ENCODE results near the gene SNRK. TPM values are rescaled to one million over a fixed set of nuclear protein-coding genes. Genes with fewer than 3 reads are reported as not detected.

Gene SNRK
- total RNA-seq, 1 experiment from 2014 or later = 14.4 TPM

DNA sequence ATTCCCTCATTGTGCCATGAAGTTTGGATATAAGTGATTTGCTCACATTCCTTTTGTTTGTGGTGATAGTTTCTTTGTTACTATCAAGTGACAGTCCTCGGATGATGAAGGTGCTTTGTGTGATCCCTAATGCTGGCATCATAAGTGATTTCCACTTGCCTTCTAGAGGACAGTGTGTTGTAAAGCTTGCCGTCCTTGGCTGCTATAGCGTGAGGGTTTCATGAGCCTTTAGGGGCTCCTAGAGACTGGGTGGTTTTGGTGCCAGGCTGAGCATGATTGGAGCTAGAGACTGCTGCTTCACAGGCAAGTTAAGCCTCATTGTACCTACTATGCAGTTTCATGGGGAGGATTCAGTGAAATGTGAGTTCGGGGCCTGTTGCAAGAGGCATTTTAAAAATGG is 12.4 kb downstream of the SNRK start:
- Histone ChIP-seq H3K27me3 (ENCODE audit: insufficient read depth, low read depth) (no peaks in the 10 kb centered on the region), H3K27ac (no peak overlapping the region), H3K36me3 (ENCODE audit: low read depth) (peaks cover 16% of the 10 kb centered on the region; the same call in 1 of the 2 replicates), H4K20me1 (ENCODE audit: insufficient read depth) (peaks cover 15% of the 10 kb centered on the region), H2AFZ (no peak overlapping the region), H3K4me2 (no peak overlapping the region), H3K4me1 (replicated peaks; ENCODE audit: insufficient read depth) (peaks cover 11% of the 10 kb centered on the region; the same call in 1 of the 2 replicates), H3K9me3 (ENCODE audit: insufficient read depth, low read depth) (no peaks in the 10 kb centered on the region), H3K4me3 (no peak overlapping the region), H3K9me2 (ENCODE audit: insufficient read depth) (no peaks in the 10 kb centered on the region), H3F3A (ENCODE audit: insufficient read depth, low read depth) (no peaks in the 10 kb centered on the region), H3K79me2 (ENCODE audit: low read depth) (peaks cover 71% of the 10 kb centered on the region)
- TF ChIP-seq, protein P1, sequence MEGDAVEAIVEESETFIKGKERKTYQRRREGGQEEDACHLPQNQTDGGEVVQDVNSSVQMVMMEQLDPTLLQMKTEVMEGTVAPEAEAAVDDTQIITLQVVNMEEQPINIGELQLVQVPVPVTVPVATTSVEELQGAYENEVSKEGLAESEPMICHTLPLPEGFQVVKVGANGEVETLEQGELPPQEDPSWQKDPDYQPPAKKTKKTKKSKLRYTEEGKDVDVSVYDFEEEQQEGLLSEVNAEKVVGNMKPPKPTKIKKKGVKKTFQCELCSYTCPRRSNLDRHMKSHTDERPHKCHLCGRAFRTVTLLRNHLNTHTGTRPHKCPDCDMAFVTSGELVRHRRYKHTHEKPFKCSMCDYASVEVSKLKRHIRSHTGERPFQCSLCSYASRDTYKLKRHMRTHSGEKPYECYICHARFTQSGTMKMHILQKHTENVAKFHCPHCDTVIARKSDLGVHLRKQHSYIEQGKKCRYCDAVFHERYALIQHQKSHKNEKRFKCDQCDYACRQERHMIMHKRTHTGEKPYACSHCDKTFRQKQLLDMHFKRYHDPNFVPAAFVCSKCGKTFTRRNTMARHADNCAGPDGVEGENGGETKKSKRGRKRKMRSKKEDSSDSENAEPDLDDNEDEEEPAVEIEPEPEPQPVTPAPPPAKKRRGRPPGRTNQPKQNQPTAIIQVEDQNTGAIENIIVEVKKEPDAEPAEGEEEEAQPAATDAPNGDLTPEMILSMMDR (conservative IDR thresholded peaks at IDR 0.05) = no peak
- no peak for TF ChIP-seq EZH2 (IDR thresholded peaks at IDR 0.05; ENCODE audit: low read depth)
- CTCF ChIA-PET = no interaction called here
- DNase-seq = no peak
- BruUV-seq (replicated peaks) = no TSS peak
- intact Hi-C loops (cut with micrococcal nuclease; ENCODE audit: unreplicated experiment) = no loop called here
- POLR2A ChIA-PET (ENCODE audit: unreplicated experiment) = interaction anchor here (0.6 kb wide), 1 partner anchor 22 kb away, joined by 15 read pairs; no protein-coding TSS in a partner anchor

DNA sequence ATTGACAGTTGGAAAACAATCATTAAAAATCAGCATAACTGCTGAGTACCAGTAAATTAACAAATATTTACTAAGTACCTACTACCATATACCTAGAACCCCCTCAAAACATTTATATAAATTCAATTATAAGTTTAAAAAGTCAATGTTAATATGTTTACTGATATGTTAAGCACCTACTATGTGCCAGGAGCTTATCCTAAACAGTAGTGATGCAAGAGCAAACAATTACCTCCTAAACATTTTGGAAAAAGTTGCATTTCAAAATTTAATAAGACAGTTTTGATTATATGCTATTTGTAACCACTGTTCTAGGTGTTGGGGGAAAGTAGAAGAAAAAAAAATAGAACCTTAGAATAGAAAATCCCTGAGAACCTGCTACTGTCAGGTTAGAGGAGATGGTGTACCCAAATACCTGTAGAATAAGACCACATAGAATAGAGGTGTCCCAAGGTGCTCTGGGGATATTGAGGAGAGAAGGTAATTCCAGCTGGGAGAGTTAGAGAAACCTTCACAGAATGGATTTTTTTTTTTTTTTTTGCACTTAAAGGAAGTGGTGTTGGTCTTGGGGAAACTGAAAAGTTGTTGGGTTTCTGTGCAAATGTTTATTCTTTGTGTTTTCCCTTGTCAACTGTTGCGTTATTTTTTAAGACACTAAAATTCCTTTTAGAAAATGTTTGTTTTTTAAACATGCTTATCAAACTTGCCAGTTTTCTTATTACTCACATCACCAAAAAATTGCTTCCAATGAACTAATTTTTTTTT is 16.0 kb downstream of the SNRK start:
- Histone ChIP-seq H3K4me3 (no peak overlapping the region), H3K9me2 (ENCODE audit: insufficient read depth) (no peaks in the 10 kb centered on the region), H3K27ac (no peak overlapping the region), H3K4me1 (replicated peaks; ENCODE audit: insufficient read depth) (no peaks in the 10 kb centered on the region), H3K9me3 (ENCODE audit: insufficient read depth, low read depth) (no peaks in the 10 kb centered on the region), H3K4me2 (no peak overlapping the region), H3F3A (ENCODE audit: insufficient read depth, low read depth) (no peaks in the 10 kb centered on the region), H3K79me2 (ENCODE audit: low read depth) (peaks cover 41% of the 10 kb centered on the region), H2AFZ (no peak overlapping the region), H3K36me3 (ENCODE audit: low read depth) (peaks cover 15% of the 10 kb centered on the region), H3K27me3 (ENCODE audit: insufficient read depth, low read depth) (no peaks in the 10 kb centered on the region), H4K20me1 (ENCODE audit: insufficient read depth) (peaks cover 12% of the 10 kb centered on the region)
- no peak for DNase-seq
- POLR2A ChIA-PET (ENCODE audit: unreplicated experiment) = no interaction called here
- no peak for TF ChIP-seq EZH2 (IDR thresholded peaks at IDR 0.05; ENCODE audit: low read depth)
- TF ChIP-seq, protein P1 (conservative IDR thresholded peaks at IDR 0.05) = no peak
- no TSS peak for BruUV-seq (replicated peaks)
- CTCF ChIA-PET = no interaction called here
- intact Hi-C loops (cut with micrococcal nuclease; ENCODE audit: unreplicated experiment) = no loop called here

DNA sequence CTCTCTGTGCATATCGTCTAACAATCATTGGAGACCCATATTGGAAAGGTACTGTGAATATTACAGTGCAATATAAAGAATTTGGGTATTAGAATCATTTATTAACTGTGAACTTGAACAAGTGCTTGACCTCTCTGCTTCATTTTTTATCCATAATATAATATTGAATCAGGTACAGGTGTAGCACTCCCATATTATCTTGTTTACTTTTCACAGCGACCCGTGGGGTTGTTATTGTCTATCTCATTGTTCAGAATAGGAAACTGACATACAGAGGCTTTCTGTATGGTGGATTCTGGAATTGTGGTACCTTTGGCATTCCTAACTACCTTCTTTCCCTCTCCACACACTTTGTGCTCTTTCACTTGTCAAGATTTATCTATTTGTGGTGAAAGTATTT is 17.8 kb downstream of the SNRK start:
- Histone ChIP-seq H3K79me2 (ENCODE audit: low read depth) (peaks cover 30% of the 10 kb centered on the region), H3K27me3 (ENCODE audit: insufficient read depth, low read depth) (no peaks in the 10 kb centered on the region)
- no TSS peak for BruUV-seq (replicated peaks)

More for the DNA sequence above, 17.8 kb downstream of the SNRK start:
- H3K27ac ChIP-seq = no peak overlapping the region
- POLR2A ChIA-PET (ENCODE audit: unreplicated experiment) = no interaction called here
- H3K9me2 ChIP-seq (ENCODE audit: insufficient read depth) = no peaks in the 10 kb centered on the region
- H3K36me3 ChIP-seq (ENCODE audit: low read depth) = peaks cover 15% of the 10 kb centered on the region
- H4K20me1 ChIP-seq (ENCODE audit: insufficient read depth) = peaks cover 6% of the 10 kb centered on the region
- no peak overlapping the region for H3K4me3 ChIP-seq
- H3K4me2 ChIP-seq = no peak overlapping the region
- no peak overlapping the region for H2AFZ ChIP-seq
- no peaks in the 10 kb centered on the region for H3K4me1 ChIP-seq (replicated peaks; ENCODE audit: insufficient read depth)
- no peaks in the 10 kb centered on the region for H3K9me3 ChIP-seq (ENCODE audit: insufficient read depth, low read depth)
- CTCF ChIA-PET = no interaction called here
- DNase-seq = no peak
- H3F3A ChIP-seq (ENCODE audit: insufficient read depth, low read depth) = no peaks in the 10 kb centered on the region
- TF ChIP-seq, protein P1 (conservative IDR thresholded peaks at IDR 0.05) = no peak
- no peak for TF ChIP-seq EZH2 (IDR thresholded peaks at IDR 0.05; ENCODE audit: low read depth)
- intact Hi-C loops (cut with micrococcal nuclease; ENCODE audit: unreplicated experiment) = no loop called here
